Parathyroid adenoma (tissue), 2 donors: ENCODE measurements around the gene GPRIN3.

Experiments
- H2AFZ ChIP-seq: fragments of 300-600 bp; sonication (generic); one replicate; pipeline ENCODE4 v1.7.0; 2017; ENCODE audit warnings: antibody characterized with exemption, mild to moderate bottlenecking
- H3K27ac ChIP-seq: fragments of 300-600 bp; sonication (generic); one replicate; pipeline ENCODE4 v1.7.0; 2017
- H3K27me3 ChIP-seq: fragments of 300-600 bp; sonication (generic); one replicate; pipeline ENCODE4 v1.7.0; 2017; ENCODE audit warnings: low read length; ENCODE audit not compliant: control insufficient read depth, insufficient read depth
- H3K36me3 ChIP-seq: fragments of 300-600 bp; sonication (generic); one replicate; pipeline ENCODE4 v1.7.0; 2017; ENCODE audit warnings: low read length; ENCODE audit not compliant: control insufficient read depth, insufficient read depth
- H3K4me1 ChIP-seq: fragments of 300-600 bp; sonication (generic); one replicate; pipeline ENCODE4 v1.7.0; 2017; ENCODE audit warnings: control low read depth
- H3K4me2 ChIP-seq: fragments of 300-600 bp; sonication (generic); one replicate; pipeline ENCODE4 v1.7.0; 2017; ENCODE audit warnings: low read length
- H3K4me3 ChIP-seq: fragments of 300-600 bp; sonication (generic); one replicate; pipeline ENCODE4 v1.7.0; 2017; ENCODE audit warnings: low read depth, low read length
- H3K79me2 ChIP-seq: fragments of 300-600 bp; sonication (generic); one replicate; pipeline ENCODE4 v1.7.0; 2017; ENCODE audit warnings: control low read depth
- H3K9ac ChIP-seq: fragments of 300-600 bp; sonication (generic); one replicate; pipeline ENCODE4 v1.7.0; 2017; ENCODE audit warnings: mild to moderate bottlenecking
- H3K9me3 ChIP-seq: fragments of 300-600 bp; sonication (generic); one replicate; pipeline ENCODE4 v1.7.0; 2017; ENCODE audit warnings: low read length; ENCODE audit not compliant: control insufficient read depth
- TF ChIP-seq, protein P1 (sequence below): fragments of 300-600 bp; sonication (generic); IDR thresholded peaks from one replicate; pipeline ENCODE4 v1.7.0; 2017; ENCODE audit warnings: antibody characterized with exemption, mild to moderate bottlenecking
- donor health status: primary hyperparathyroidism.

GPRIN3 gene

DNA sequence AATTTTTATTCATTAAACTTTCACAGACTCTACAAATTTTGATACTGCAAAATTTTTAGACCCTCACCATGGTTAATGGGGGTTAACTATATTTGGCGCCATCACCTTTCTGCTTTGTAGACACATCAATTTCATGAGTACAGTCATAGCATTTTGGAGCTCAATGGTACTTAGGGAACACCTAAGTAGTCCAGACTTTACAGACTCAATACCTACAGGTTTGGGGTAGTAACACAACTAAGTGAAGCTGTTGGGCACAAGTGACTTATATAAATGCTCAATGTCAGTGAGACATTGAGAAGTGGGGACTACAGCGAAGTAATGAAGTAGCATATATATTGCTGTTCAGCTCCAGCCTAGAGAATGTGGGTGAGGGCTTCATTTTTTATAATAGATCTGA lies 7.5 kb downstream of the GPRIN3 start:
- H3K9ac ChIP-seq, result no peak overlapping the region
- H3K36me3 ChIP-seq, result no peaks in the 10 kb centered on the region
- H3K9me3 ChIP-seq, result no peaks in the 10 kb centered on the region
- no peak overlapping the region for H3K4me3 ChIP-seq
- no peak overlapping the region for H2AFZ ChIP-seq
- no peak overlapping the region for H3K27ac ChIP-seq
- no peak overlapping the region for H3K4me2 ChIP-seq
- TF ChIP-seq, protein P1, sequence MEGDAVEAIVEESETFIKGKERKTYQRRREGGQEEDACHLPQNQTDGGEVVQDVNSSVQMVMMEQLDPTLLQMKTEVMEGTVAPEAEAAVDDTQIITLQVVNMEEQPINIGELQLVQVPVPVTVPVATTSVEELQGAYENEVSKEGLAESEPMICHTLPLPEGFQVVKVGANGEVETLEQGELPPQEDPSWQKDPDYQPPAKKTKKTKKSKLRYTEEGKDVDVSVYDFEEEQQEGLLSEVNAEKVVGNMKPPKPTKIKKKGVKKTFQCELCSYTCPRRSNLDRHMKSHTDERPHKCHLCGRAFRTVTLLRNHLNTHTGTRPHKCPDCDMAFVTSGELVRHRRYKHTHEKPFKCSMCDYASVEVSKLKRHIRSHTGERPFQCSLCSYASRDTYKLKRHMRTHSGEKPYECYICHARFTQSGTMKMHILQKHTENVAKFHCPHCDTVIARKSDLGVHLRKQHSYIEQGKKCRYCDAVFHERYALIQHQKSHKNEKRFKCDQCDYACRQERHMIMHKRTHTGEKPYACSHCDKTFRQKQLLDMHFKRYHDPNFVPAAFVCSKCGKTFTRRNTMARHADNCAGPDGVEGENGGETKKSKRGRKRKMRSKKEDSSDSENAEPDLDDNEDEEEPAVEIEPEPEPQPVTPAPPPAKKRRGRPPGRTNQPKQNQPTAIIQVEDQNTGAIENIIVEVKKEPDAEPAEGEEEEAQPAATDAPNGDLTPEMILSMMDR, result no peak
- H3K79me2 ChIP-seq, result no peaks in the 10 kb centered on the region
- no peaks in the 10 kb centered on the region for H3K4me1 ChIP-seq
- no peaks in the 10 kb centered on the region for H3K27me3 ChIP-seq

DNA sequence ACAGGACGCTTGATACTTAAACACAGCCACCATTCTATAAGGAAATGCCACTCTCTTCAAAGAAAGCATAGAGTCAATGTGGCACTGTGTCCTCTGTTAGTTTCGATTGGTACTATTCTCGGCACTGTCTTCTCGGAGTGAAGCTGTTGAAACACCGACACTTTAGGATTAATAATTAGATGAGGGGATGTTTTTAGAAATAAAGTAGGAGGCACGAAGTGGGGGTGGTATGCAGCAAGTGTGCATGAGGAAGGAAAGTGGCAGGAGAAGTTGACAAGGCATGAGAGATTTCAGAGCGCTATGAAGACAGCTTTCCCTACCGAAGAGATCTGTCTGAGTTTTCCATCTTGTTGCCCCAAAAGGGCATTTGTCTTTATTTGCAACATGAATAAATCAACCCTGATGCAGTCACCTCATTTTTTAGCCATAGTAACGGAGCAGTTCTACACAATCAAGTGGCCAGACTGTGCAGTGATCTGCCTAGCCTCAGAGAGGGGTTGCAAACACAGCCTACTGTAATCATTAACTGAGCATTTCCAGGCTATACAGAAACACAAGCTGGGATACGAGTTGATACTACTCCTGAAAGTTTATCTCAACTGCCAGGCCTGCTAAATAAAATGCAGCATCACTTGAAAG lies 8.3 kb downstream of the GPRIN3 start:
- Histone ChIP-seq H3K79me2 (no peaks in the 10 kb centered on the region), H3K9me3 (no peaks in the 10 kb centered on the region), H3K27ac (no peak overlapping the region), H3K27me3 (no peaks in the 10 kb centered on the region), H3K4me1 (no peaks in the 10 kb centered on the region), H2AFZ (no peak overlapping the region), H3K4me2 (no peak overlapping the region), H3K36me3 (no peaks in the 10 kb centered on the region), H3K4me3 (no peak overlapping the region), H3K9ac (no peak overlapping the region)
- TF ChIP-seq, protein P1, result no peak

DNA sequence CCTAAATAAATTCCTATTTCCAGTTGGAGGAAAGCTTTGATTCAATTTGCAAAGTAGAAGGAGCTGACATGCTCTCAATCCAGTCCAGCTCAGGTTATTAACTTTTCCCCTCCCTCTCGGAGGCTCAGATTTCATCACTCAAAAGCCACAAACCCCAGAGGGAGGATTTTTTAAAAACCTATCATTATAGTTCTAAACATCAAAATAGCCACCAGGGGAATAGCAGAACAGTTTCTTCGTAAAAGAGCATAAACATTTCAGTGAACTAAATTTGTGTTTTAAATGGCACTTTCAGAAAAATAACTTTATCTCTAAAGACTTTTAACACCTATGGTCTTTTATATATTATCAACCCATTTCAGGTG lies 8.8 kb downstream of the GPRIN3 start:
- Histone ChIP-seq H2AFZ (no peak overlapping the region), H3K9ac (no peak overlapping the region), H3K4me1 (no peaks in the 10 kb centered on the region), H3K4me3 (no peak overlapping the region), H3K4me2 (no peak overlapping the region), H3K9me3 (no peaks in the 10 kb centered on the region), H3K36me3 (no peaks in the 10 kb centered on the region), H3K27me3 (no peaks in the 10 kb centered on the region), H3K79me2 (no peaks in the 10 kb centered on the region), H3K27ac (no peak overlapping the region)
- TF ChIP-seq, protein P1, result no peak

DNA sequence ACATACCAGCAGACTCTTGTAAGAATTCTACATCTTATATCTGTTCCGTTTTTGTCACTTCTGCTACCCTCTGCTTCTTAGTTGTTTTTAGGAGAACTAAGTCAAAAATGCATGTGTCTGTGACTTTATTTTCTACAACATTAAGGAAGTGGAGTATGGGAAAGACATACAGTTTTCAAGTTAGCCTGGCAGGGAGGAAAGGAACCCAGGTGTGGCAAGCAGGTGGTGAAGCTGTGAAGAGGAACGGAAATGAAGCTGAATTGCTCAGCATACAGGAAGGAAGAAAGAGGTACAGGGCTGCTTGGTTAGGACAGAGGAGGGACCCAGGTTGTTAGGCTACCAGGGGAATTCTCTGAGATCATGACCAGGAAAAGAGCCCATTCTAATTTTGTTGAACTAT lies 9.4 kb downstream of the GPRIN3 start:
- H3K36me3 ChIP-seq, result no peaks in the 10 kb centered on the region
- no peaks in the 10 kb centered on the region for H3K27me3 ChIP-seq
- H3K9me3 ChIP-seq, result no peaks in the 10 kb centered on the region
- no peaks in the 10 kb centered on the region for H3K4me1 ChIP-seq
- H3K4me2 ChIP-seq, result no peak overlapping the region
- TF ChIP-seq, protein P1, result no peak
- H3K27ac ChIP-seq, result no peak overlapping the region
- H3K79me2 ChIP-seq, result no peaks in the 10 kb centered on the region
- H3K4me3 ChIP-seq, result no peak overlapping the region
- H3K9ac ChIP-seq, result no peak overlapping the region
- no peak overlapping the region for H2AFZ ChIP-seq

DNA sequence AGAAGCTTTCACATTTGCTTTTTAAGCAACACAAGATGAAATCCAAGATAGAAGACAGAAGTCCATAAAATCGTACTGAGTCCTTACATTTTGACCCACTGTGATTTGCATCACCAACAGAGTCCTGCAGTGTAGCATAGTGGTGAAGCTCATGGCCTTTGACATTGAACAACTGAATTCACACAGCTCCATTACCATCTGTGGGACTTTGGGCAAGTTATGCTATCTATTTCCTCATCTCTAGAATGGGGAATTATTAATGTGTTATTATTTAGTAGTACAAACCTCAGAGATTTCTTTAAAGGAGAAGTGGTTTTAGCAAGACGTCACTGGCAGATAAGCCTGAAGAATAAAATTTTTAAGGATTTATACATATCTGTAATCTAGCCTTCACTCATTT lies 10.7 kb downstream of the GPRIN3 start:
- H2AFZ ChIP-seq, result no peak overlapping the region
- no peaks in the 10 kb centered on the region for H3K27me3 ChIP-seq
- H3K4me3 ChIP-seq, result no peak overlapping the region
- no peak overlapping the region for H3K9ac ChIP-seq
- TF ChIP-seq, protein P1, result no peak
- no peaks in the 10 kb centered on the region for H3K36me3 ChIP-seq
- H3K4me1 ChIP-seq, result no peaks in the 10 kb centered on the region
- no peaks in the 10 kb centered on the region for H3K79me2 ChIP-seq
- no peak overlapping the region for H3K4me2 ChIP-seq
- no peaks in the 10 kb centered on the region for H3K9me3 ChIP-seq
- no peak overlapping the region for H3K27ac ChIP-seq
